Fibroblast of skin of scalp (primary cell): ENCODE data around the gene FTH1.
"Not testable (repeated sequence)": the region's sequence is repeated elsewhere in the genome, so short reads cannot be mapped to it uniquely, and the experiment has no call there.

Experiments
- DNase-seq: peaks from one replicate; pipeline ENCODE4 v3.0.0-alpha.2; 2013

FTH1 gene

DNA sequence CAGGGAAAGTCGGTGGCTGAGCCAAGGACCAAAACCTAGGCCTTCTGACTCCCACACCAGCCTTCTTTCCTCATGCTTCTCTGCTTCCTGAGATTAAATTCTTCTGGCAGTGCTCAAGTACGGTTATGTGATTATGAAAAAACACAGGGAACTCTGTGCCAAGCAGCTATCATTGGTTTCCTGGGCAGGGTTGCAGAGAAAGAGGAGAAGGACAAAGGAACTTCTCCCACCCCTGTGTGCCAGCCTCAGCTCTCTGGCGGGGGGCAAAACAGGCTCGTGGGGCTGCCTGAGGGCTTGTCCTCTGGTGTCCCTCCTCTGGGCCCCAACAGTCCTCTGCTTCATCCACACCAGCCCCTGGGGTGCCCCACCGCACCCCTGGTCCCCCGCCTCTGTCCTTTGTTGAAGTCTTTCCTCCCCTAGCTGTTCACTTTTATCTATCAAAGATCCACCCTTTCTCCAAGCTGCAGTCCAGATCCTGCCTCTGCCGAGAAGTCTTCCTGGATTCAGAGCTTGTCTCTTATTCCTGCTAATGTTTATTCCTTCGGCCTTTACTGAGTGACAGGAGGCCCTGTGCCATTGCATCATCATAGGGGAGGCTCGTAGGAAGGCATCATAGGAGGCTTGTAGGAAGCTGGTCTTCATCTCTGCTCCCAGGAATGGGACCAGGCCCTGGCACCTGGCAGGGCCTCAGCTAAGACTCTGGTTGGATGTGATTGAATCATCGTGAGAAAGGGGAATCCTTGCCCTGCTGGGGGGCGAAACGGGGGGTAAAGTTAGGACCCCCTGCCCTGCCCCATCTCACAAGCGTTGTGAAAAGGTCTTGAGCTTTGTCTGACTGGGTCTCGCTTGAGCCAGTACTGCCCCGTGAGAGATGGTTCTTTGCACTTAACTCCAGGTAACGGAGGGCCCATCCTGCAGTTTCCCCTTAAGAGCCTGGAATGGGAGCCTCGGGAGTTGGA lies 11.5 kb upstream of the FTH1 start:
- DNase-seq, result no peak

DNA sequence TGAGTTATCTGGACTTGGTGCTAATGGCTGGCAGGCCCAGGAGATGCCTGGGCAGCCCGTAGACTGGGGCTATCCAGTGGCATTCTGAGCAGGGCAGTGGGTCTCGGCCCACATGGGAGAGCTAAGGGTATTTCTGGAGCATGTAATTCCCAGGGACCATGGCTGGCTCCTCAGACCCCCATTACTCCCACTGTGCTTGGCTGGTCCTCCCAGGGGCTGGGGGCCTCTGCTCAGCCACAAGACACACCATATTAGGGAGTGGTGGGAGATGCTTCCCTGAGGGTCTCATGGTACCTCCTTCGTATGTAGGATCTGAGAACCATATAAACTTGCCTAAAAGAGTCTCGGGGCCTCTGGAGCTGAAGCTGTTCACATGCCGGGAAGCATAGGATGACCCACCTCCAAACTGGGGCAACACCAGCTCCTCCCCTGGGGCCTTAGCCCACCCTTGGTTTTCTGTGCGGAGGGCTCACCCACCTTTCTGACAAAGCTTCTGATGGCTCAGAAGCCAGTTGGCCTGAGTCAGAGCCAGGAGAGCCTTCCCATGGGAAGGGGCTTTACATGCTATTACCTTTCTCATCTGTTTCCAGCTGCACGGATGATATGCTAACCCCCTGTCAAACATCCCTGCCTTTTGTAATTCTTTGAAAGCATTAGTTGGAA lies 9.5 kb upstream of the FTH1 start:
- no peak for DNase-seq

GRCh38 chr11:61976420-61976800 lies 9.0 kb upstream of the FTH1 start:
- DNase-seq, result no peak

DNA sequence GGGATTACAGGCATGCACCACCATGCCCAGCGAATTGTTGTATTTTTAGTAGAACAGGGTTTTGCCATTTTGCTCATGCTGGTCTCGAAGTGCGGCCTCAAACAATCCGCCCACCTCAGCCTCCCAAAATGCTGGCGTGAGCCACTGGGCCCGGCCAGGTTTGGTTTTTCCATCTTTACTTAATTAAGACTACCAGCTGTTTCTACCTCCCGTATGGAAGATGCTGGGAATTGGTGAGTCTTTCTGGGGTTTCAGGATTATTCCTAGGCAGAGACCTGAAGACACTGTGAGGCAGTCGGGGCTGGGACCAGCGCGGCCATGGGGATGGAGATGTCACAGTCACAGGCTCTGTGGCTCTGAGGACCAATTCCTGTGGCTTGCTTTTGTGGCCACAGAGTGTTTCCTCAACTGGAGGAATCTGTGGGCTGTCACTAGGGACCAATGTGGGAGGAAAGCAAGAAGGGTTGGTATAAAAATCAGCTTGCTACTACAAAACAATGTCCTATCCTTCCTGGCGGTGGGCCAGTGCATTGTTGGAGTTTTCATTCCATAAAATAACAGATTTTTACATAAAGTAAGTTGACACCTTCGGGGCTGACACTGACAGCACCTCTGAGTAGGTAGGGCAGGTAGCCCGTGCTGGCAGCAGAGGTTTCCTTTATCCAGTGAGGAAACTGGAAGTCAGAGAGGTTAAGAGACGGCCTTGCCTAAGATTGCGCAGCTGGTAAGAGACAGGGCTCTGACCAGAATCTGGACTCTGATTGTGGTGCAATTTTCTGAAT lies 8.4 kb upstream of the FTH1 start:
- DNase-seq, result peak; percentile 56

- no peak for DNase-seq
Measured at GRCh38 chr11:61974766-61975631, 7.6 kb upstream of the FTH1 start.

DNA sequence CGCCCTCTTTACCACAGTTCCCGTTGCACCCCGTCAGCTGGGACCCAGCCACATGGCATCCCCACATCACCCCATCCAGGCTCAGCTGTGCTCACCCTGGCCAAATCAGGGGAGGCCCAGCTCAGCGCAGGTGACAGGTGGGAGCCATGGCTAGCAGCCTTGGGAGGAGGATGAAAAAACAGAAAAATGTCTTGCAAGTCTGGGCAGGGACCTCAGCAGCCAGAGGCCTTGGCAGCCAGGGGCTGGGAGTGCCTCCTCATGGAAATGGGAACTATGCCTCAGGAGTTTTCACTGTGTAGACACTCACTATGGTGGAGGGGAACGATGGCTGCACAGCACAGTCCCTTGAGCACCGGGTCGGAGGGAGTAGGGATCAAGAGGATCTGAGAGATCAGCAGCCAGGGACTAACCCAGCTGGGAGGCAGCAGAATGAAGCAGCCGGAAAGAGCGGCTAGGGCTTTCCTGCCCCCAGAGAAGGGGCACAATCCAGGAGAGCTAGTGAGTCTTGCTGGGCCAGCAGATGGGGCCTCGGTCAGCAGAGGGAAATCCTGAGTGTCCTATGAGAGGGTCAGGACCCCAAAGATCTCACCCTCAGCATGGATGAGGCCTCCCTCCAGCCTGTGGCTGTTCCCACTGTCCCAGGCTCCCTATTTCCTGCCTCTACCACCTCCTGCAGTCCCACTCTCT lies 6.2 kb upstream of the FTH1 start:
- DNase-seq, result no peak

DNA sequence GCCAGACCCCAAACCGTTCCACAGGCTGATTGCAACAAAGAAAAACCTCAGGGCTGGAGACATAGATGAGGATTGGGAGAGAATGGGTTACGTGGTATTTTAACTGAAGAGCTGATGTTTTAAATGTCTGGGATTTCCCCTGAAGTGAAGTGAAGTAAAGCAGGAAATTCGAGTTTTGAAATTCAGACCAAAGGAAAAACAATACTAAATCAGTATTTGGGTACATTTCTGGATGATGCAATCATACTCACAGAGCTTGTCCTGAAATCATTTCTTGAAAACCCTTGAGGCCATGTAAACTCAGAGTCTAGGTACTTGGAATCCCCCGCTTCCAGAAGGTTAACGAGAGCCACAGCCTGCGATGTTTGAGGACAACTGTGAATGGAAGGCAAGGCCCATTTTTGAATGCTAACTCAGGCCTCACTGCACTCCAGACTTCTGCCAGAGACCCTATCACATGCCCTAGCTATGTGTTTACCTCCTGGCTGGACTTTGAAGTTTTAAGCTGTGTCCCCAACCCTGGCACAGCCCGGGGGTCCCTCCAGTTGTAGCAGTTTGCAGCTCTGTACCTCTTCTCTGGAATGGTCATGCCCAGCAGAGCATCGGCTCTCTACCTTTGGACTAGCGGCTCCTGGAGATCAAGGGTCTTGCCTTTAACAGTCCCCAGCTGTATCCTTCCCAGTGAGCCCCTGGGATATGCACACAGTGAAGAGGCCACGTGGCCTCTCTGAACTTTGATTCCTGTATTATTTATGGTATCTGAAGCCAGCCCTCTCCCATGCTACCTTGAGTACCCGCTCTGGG lies 5.4 kb upstream of the FTH1 start:
- DNase-seq, result peak; percentile 95

DNA sequence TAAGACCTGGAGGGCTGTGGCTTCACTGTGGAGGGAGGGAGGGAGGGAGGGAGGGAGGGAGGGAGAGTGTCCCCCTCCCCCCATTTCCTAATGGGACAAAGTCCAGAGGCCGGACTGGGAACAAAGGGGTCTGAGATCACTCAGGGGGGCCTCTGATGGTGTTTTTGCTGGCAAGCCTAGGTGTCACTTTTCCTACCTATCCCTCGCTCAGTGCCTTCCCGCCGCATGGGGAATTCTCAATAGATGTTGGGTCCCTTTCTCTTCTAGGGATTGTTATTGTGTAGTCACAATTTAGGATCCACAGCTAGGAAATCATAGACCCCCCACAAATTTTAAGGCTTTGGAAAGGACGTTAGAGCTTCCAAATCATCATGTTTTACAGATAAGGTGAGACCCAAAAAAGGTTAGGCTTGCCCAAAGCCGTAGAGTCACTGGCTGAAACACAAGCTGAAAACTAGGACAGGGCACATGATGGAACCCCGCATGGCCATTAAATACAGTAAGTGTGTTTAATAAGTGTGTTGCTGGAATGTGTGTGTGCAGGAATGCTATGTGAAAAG lies 4.8 kb upstream of the FTH1 start:
- no peak for DNase-seq

GRCh38 chr11:61971248-61972111 lies 4.0 kb upstream of the FTH1 start:
- DNase-seq, result peak; percentile 100

GRCh38 chr11:61969838-61970662 lies 2.6 kb upstream of the FTH1 start:
- peak; percentile 92 for DNase-seq

GRCh38 chr11:61969391-61969758 lies 1.9 kb upstream of the FTH1 start:
- no peak for DNase-seq

DNA sequence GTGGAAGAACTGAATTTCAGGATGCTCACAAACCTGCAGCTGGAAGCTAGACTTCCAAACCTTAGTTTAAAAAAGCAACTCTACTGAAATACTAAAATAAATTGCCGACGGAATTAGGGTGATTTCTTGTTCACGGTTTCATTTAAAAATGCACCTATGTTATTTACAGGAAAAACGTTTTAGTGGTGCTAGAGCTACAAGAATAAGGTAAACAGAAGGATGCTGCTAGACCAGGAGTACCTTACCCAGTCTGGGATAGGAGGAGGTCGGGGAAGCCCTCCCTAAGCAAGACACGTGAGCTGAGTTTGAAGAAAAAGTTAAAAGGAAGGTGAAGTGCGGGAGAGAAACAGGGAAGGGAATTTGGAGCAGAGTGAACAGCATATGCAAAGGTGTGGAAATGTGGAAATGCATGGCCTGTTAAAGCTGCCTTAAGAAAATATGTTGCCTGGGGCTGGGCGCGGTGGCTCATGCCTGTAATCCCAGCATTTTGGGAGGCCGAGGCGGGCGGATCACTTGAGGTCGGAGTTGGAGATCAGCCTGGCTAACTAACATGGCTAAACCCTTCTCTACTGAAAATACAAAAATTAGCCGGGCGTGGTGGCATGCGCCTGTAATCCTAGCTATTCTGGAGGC lies 1.4 kb upstream of the FTH1 start:
- DNase-seq, result no peak

GRCh38 chr11:61967924-61968757 lies 707 bp upstream of the FTH1 start:
- DNase-seq, result no peak

DNA sequence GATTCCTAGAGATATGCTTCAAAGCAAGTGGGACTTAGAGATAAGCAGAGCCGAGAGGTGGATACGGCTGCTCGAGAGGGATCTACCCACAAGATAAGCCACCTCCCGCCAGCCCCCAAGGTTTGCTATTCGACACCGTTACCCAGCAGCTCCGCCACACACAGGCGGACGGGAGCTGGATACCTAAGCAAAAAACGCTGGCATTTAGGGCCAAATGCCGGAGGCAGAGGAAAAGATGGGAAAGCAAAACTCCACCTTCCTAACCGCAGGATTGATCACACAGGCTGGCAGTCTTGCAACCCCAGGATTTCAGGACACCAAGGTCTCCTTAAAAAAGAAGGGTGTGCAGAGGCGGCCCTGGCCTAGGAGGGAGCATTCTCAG lies 709 bp downstream of the FTH1 start:
- no peak for DNase-seq

DNA sequence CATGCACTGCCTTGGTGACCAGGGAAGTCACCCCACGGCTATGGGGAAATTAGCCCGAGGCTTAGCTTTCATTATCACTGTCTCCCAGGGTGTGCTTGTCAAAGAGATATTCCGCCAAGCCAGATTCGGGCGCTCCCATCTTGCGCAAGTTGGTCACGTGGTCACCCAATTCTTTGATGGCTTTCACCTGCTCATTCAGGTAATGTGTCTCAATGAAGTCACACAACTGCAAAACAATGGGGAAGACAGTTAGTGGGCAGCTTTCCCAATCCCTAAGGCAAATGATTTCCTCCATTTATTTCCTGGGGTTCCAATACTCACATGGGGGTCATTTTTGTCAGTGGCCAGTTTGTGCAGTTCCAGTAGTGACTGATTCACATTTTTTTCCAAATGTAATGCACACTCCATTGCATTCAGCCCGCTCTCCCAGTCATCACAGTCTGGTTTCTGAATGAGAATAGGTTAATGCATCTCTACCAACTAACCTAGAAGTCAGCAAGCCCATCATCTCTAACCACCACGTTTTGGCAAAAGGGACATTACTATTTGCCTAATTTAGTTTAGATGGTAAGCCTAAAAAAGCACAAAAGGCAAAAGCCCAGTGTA lies 2.7 kb downstream of the FTH1 start:
- not testable (repeated sequence) for DNase-seq

DNA sequence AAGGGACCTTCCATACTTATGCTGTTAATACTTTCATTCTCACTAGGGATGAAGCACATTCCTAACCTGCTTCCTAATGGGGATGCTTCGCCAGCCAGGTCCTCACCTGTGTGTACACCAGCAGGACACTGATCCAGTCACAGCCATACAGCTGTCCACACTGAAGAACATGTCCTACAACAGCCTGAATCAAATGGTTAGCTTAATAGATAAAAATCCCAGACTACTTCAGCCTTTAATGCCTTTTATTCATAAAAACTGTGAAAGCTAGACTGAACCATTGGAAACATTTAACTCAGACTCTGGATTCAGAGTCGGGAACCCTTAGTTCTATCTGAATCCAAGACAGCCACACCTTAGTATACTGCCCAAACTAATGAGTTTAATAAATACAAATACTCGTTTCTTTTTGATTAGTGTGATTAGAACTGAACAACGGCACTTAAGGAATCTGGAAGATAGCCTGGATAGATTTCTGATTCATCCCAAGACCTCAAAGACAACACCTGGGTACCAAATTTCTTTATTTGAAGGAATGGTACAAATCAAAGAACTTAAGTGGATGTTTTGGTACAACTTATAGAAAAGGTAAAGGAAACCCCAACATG lies 3.3 kb downstream of the FTH1 start:
- DNase-seq, result no peak
